HepG2 (cell line): ENCODE results near the gene ANKRD10. TPM values are rescaled to one million over a fixed set of nuclear protein-coding genes. Genes with fewer than 3 reads are reported as not detected.

Experiments
- ATAC-seq: fragments of 200-7000 bp; cut with Tn5 transposase; 3 replicates; pipeline ENCODE4 v1.9.1; 2020; ENCODE audit warnings: mild to moderate bottlenecking, moderate library complexity
- BruUV-seq: library from RNA; stranded (reverse); fragments of 400-500 nt; replicated peaks from 2 replicates; lab custom pipeline; 2021; lab: Mats Ljungman, UMichigan
- CTCF ChIA-PET: fragments of 300-600 bp; formaldehyde crosslinking; extraction: SDS; loops from one replicate; lab custom pipeline; 2021; ENCODE audit warnings: low total read pairs, inconsistent platforms, low intra/inter-chr PET ratio; lab: Yijun Ruan, JAX
- POLR2A ChIA-PET: fragments of 350-600 bp; sonication (Branson Sonifier 250); formaldehyde crosslinking; loops from one replicate; lab custom pipeline; 2020; ENCODE audit warnings: antibody characterized with exemption, inconsistent platforms; lab: Yijun Ruan, JAX
- DNase-seq: peaks from one replicate; pipeline ENCODE4 v3.0.0-alpha.2; 2015; ENCODE audit warnings: low spot score
- FAIRE-seq: peaks from 3 replicates; lab custom pipeline; 2011; peaks lifted over from hg19 to GRCh38; lab: Jason Lieb, UNC
- H2AFZ ChIP-seq: one replicate; pipeline ENCODE4 v1.6.1; 2011; ENCODE audit warnings: low read length, inconsistent platforms
- H3K27ac ChIP-seq: fragments of 300-600 bp; 3 replicates; pipeline ENCODE4 v1.8.0; 2011; ENCODE audit warnings: mixed run types, mild to moderate bottlenecking, mixed read lengths, low read length, inconsistent platforms; ENCODE audit not compliant: insufficient read depth; ENCODE audit errors: extremely low read length
- H3K27me3 ChIP-seq, 2 experiments: fragments of 200-600 bp in 1 of 2; 2 replicates in 1 of 2; 3 replicates in 1 of 2; pipeline versions ENCODE4 v1.6.0 to v1.8.0; 2011; ENCODE audit warnings: low read length in 2 of 2, mild to moderate bottlenecking in 2 of 2, moderate library complexity in 2 of 2, inconsistent platforms in 1 of 2; ENCODE audit not compliant: insufficient read depth in 2 of 2, control insufficient read depth in 1 of 2
- H3K36me3 ChIP-seq, 2 experiments: fragments of 200-600 bp in 1 of 2; replicated peaks in 1 of 2; 2 replicates in 1 of 2; 3 replicates in 1 of 2; pipeline versions ENCODE4 v1.5.1 to v1.8.0; 2011; ENCODE audit warnings: low read length in 2 of 2, inconsistent platforms in 1 of 2; ENCODE audit not compliant: insufficient read depth in 2 of 2, control insufficient read depth in 1 of 2
- H3K4me1 ChIP-seq: 2 replicates; pipeline ENCODE4 v1.5.1; 2012; ENCODE audit warnings: low read length, inconsistent platforms; ENCODE audit not compliant: insufficient read depth
- H3K4me2 ChIP-seq: 2 replicates; pipeline ENCODE4 v1.6.0; 2011; ENCODE audit warnings: low read depth, low read length, inconsistent platforms
- H3K4me3 ChIP-seq, 3 experiments: fragments of 200-600 bp in 1 of 3; sonication (generic), shearing (Covaris generic) in 1 of 3; replicated peaks in 1 of 3; 2 replicates each; pipeline ENCODE4 v1.5.1; 2011 to 2016; ENCODE audit warnings: low read length in 3 of 3, inconsistent platforms in 2 of 3, low read depth in 2 of 3, mild to moderate bottlenecking in 2 of 3, control low read depth in 1 of 3, mixed read lengths in 1 of 3; ENCODE audit not compliant: insufficient read depth in 1 of 3
- H3K79me2 ChIP-seq: one replicate; pipeline ENCODE4 v1.6.1; 2011; ENCODE audit warnings: low read length, inconsistent platforms; ENCODE audit not compliant: insufficient read depth
- H3K9ac ChIP-seq: 2 replicates; pipeline ENCODE4 v1.6.0; 2011; ENCODE audit warnings: mild to moderate bottlenecking, low read depth, low read length, inconsistent platforms; ENCODE audit not compliant: insufficient read depth
- H3K9me3 ChIP-seq: 2 replicates; pipeline ENCODE4 v1.5.1; 2012; ENCODE audit warnings: mild to moderate bottlenecking, low read length
- H4K20me1 ChIP-seq: 2 replicates; pipeline ENCODE4 v1.6.0; 2011; ENCODE audit warnings: inconsistent platforms, mild to moderate bottlenecking, low read length, moderate library complexity; ENCODE audit not compliant: insufficient read depth
- ASH2L ChIP-seq: fragments of 300-600, 200-600 bp; sonication (generic); IDR thresholded peaks from 2 replicates; pipeline ENCODE4 v1.7.0; 2017; ENCODE audit warnings: low read depth, mild to moderate bottlenecking, moderate library complexity, mixed read lengths, low read length; ENCODE audit not compliant: insufficient read length
- CREM ChIP-seq, 2 experiments: sonication (generic) in 1 of 2; formaldehyde crosslinking in 1 of 2; IDR thresholded peaks; 2 replicates each; pipeline versions ENCODE4 v1.4.0 to v1.6.1; 2016 to 2020; ENCODE audit warnings: antibody characterized with exemption in 1 of 2, mild to moderate bottlenecking in 1 of 2, missing genetic modification reagents in 1 of 2
- FOXA3 ChIP-seq: IDR thresholded peaks from 2 replicates; pipeline ENCODE4 v1.6.1; 2016; ENCODE audit warnings: missing genetic modification reagents, missing compliant biosample characterization
- KLF9 ChIP-seq: IDR thresholded peaks from 2 replicates; pipeline ENCODE4 v1.6.1; 2016; ENCODE audit warnings: low read depth
- MNT ChIP-seq: fragments of 450-650 bp; IDR thresholded peaks from 2 replicates; pipeline ENCODE4 v1.6.1; 2016
- NFE2 ChIP-seq: sonication (generic); formaldehyde crosslinking; IDR thresholded peaks from 2 replicates; pipeline ENCODE4 v1.4.0; 2020; ENCODE audit warnings: missing genetic modification reagents
- PBX3 ChIP-seq: sonication (generic); formaldehyde crosslinking; IDR thresholded peaks from 2 replicates; pipeline ENCODE4 v1.8.1; 2023; ENCODE audit warnings: missing genetic modification reagents, inconsistent platforms, borderline replicate concordance
- REXO4 ChIP-seq: sonication (generic); formaldehyde crosslinking; IDR thresholded peaks from 2 replicates; pipeline ENCODE4 v1.8.0; 2022; ENCODE audit warnings: missing genetic modification reagents, mild to moderate bottlenecking, borderline replicate concordance
- SAP130 ChIP-seq: IDR thresholded peaks from 2 replicates; pipeline ENCODE4 v1.6.1; 2016; ENCODE audit warnings: low read depth
- SMC3 ChIP-seq: IDR thresholded peaks from 2 replicates; pipeline ENCODE4 v1.6.1; 2011; ENCODE audit warnings: low read length, improper control_type of control experiment
- SOX6 ChIP-seq, 2 experiments: fragments of 450-650 bp in 1 of 2; sonication (generic) in 1 of 2; formaldehyde crosslinking in 1 of 2; IDR thresholded peaks; 2 replicates each; pipeline versions ENCODE4 v1.4.0 to v1.6.1; 2017 to 2020; ENCODE audit warnings: antibody characterized with exemption in 1 of 2, mild to moderate bottlenecking in 1 of 2, missing genetic modification reagents in 1 of 2
- SP5 ChIP-seq: IDR thresholded peaks from 2 replicates; pipeline ENCODE4 v1.6.1; 2016; ENCODE audit warnings: low read depth, borderline replicate concordance
- TBX2 ChIP-seq: sonication (generic); formaldehyde crosslinking; IDR thresholded peaks from 2 replicates; pipeline ENCODE4 v1.5.0; 2020; ENCODE audit warnings: missing genetic modification reagents, mild to moderate bottlenecking, borderline replicate concordance
- YY1 ChIP-seq: IDR thresholded peaks from 2 replicates; pipeline ENCODE4 v1.6.1; 2011; ENCODE audit warnings: low read length, low read depth, moderate library complexity, mild to moderate bottlenecking; ENCODE audit not compliant: insufficient read depth, insufficient replicate concordance
- ZBTB2 ChIP-seq: sonication (generic); formaldehyde crosslinking; IDR thresholded peaks from 2 replicates; pipeline ENCODE4 v1.8.0; 2022; ENCODE audit warnings: low read depth, missing genetic modification reagents
- ZNF335 ChIP-seq: sonication (generic); formaldehyde crosslinking; IDR thresholded peaks from 2 replicates; pipeline ENCODE4 v1.4.0; 2020; ENCODE audit warnings: missing genetic modification reagents
- ZNF614 ChIP-seq: IDR thresholded peaks from 2 replicates; pipeline ENCODE4 v1.6.1; 2018; ENCODE audit warnings: missing biosample characterization, missing genetic modification reagents, inconsistent platforms, borderline replicate concordance
- ZNF879 ChIP-seq: sonication (generic); formaldehyde crosslinking; IDR thresholded peaks from 2 replicates; pipeline ENCODE4 v1.8.1; 2023; ENCODE audit warnings: missing genetic modification reagents
- ZSCAN21 ChIP-seq: sonication (generic); formaldehyde crosslinking; IDR thresholded peaks from 2 replicates; pipeline ENCODE4 v1.8.0; 2022; ENCODE audit warnings: mild to moderate bottlenecking, missing genetic modification reagents, moderate library complexity, borderline replicate concordance
- WGBS: methylation state at CpG from one replicate; pipeline ENCODE4 v1.1.6; 2017; ENCODE audit warnings: low lambda C conversion rate; 5-methylcytosine and 5-hydroxymethylcytosine counted together
- in situ Hi-C: cut with HindIII; loops from 2 replicates; pipeline ENCODE4 v1.10.0; 2017; ENCODE audit warnings: low pct_unique_long_range_greater_than_20kb; ENCODE audit not compliant: extremely low pct_ligation_motif_present
- intact Hi-C: fragments of 100-400 bp; cut with micrococcal nuclease; formaldehyde crosslinking; loops from one replicate; pipeline ENCODE4 v1.10.0; 2022; ENCODE audit not compliant: unreplicated experiment
- polyA plus RNA-seq, 8 experiments: library from polyadenylated mRNA; depleted of rRNA in 3 of 8; stranded (reverse) in 7 of 8; unstranded in 1 of 8; fragments of >200 nt; fragmentation: Illumina TruSeq in 4 of 8; extraction: Trizol in 4 of 8; gene quantifications; 2 replicates each; pipeline versions ENCODE4 v1.2.1 to v1.2.3, GENCODE V29; 2011 to 2016; ENCODE audit warnings: low read depth in 4 of 8, missing spikeins in 1 of 8, mixed read lengths in 1 of 8; ENCODE audit not compliant: insufficient read depth in 1 of 8
- total RNA-seq, 5 experiments: library from RNA; depleted of rRNA; stranded (reverse); fragments of >200 nt; fragmentation: Illumina TruSeq; extraction: Trizol; gene quantifications; 2 replicates each; pipeline ENCODE4 v1.2.3, GENCODE V29; 2016; ENCODE audit warnings: low read depth in 1 of 5

The ANKRD10 gene
- total and polyA plus RNA-seq, 2 of the 13 experiments (the other 11 are each of a cell fraction or from before 2014, with no cell fraction given) = 108 to 115 TPM

DNA sequence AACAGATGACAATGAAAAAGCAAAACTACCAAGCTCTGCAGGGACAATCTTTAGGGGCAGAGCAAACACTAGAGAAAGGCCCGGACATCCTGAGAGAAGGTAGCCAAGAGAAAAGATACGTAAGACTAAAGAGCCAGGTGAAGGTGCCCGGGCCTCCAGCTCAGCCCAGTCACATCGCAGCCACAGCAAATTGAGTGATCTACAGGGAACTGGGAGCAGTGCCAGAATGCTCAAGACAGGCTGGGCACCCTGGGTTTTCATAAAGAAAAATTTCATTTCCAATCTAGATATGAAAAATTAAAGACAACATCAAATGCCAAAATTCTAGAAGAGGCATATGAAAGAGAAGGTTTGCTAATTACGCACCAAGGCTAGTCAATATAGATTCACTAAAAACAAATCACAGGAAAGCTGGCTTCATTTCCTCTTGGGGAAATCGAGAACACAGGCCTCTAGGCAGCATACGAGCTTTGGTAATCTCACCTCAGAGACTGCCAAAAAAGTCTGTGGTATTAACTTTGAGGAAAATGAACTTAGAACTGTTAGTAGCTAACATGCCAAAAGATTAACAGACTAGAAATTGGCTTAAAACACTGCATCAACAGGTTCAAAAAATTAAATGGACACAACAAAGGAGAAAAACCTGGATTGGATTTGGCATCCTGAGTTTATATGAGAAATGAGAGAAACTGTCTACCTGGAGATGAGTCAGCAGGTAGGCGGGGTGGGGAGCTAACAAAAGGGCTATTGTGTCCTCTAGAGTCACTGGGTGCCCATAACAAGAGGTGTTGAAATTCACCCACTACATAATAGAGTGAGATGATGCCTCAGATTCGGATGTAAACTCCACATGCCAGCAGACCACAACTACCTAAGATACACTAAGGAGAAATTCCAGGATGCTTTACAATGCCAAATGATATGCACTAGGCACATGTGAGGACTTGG lies 6.6 kb downstream of the ANKRD10 start:
- H3K9ac ChIP-seq = peak overlapping the region; percentile 39
- peaks cover 14 to 60% of the 10 kb centered on the region in 2 experiments for H3K36me3 ChIP-seq
- peak overlapping the region; percentile 73 for H3K27ac ChIP-seq
- WGBS = 70% methylated on average over 9 of the region's 9 CpGs
- ChIA-PET POLR2A (interaction anchor here (0.9 to 1.2 kb wide), 2 partner anchors 13 to 346 kb away, joined by 4 read pairs; partner anchors contain the start of gene RAB20), CTCF (no interaction called here)
- H2AFZ ChIP-seq = no peak overlapping the region
- H3K79me2 ChIP-seq = peaks cover 86% of the 10 kb centered on the region
- intact Hi-C loops (loop anchor here (1.0 to 5.0 kb wide), 2 partner anchors 36 to 193 kb away; no protein-coding TSS in a partner anchor), in situ Hi-C loops (no loop called here)
- DNase-seq (peak; percentile 94), ATAC-seq (peak; percentile 91), FAIRE-seq (peak; percentile 51)
- H3K4me3 ChIP-seq = no peak overlapping the region
- H3K4me2 ChIP-seq = peak overlapping the region; percentile 25
- H3K27me3 ChIP-seq = no peaks in the 10 kb centered on the region
- H3K4me1 ChIP-seq = peaks cover 57% of the 10 kb centered on the region
- peaks cover 51% of the 10 kb centered on the region for H4K20me1 ChIP-seq
- BruUV-seq = no TSS peak
- H3K9me3 ChIP-seq = no peaks in the 10 kb centered on the region
- no peak for TF ChIP-seq PBX3 (CRISPR knock-in tag)
- peak; percentile 14; the same call in 1 of the 2 replicates for TF ChIP-seq MNT
- TF ChIP-seq TBX2 (CRISPR knock-in tag) = peak; percentile 55; the same call in 1 of the 2 replicates
- TF ChIP-seq KLF9 (CRISPR knock-in tag) = no peak
- TF ChIP-seq ZSCAN21 (CRISPR knock-in tag) = no peak
- TF ChIP-seq ZNF335 = no peak
- peak; percentile 20 for TF ChIP-seq ASH2L
- TF ChIP-seq ZNF614 (CRISPR knock-in tag) = 0 out of 2 replicates have a peak, but pooled peaks have one; percentile 41
- TF ChIP-seq SOX6 (IDR thresholded peaks at IDR 0.05) = no peak
- TF ChIP-seq SOX6 (CRISPR knock-in tag; IDR thresholded peaks at IDR 0.05) = peak; percentile 91
- TF ChIP-seq REXO4 (CRISPR knock-in tag) = no peak
- TF ChIP-seq SP5 = peak; percentile 57
- TF ChIP-seq FOXA3 = peak; percentile 40; the same call in 1 of the 2 replicates
- no peak for TF ChIP-seq ZNF879
- peak; percentile 23; the same call in 1 of the 2 replicates for TF ChIP-seq CREM (IDR thresholded peaks at IDR 0.05)
- no peak for TF ChIP-seq CREM (CRISPR knock-in tag; IDR thresholded peaks at IDR 0.05)
- TF ChIP-seq YY1 = no peak
- peak; percentile 15; the same call in 1 of the 2 replicates for TF ChIP-seq SMC3
- no peak for TF ChIP-seq ZBTB2 (CRISPR knock-in tag)
- TF ChIP-seq SAP130 = peak; percentile 53
- TF ChIP-seq NFE2 = peak; percentile 45; the same call in 1 of the 2 replicates
